Measurements from ENCODE around the gene KCNS3. TPM values are rescaled to one million over a fixed set of nuclear protein-coding genes. Genes with fewer than 3 reads are reported as not detected.

The KCNS3 gene
- total RNA-seq, 1 donor from 2014 or later = 0.20 TPM

Other genes with a start within 250 kb of the KCNS3 start
- 10.9 and 12.4 TPM in 2 replicates for gene SMC6, start 124.9 kb upstream of the KCNS3 start, total RNA-seq
- gene GEN1, start 124.5 kb upstream of the KCNS3 start, total RNA-seq = 3.0 and 4.4 TPM in 2 replicates
- not detected in 2 replicates for gene MSGN1, start 62.2 kb upstream of the KCNS3 start, total RNA-seq